ENCODE measurements around the gene PRRT1B.

Gene PRRT1B

DNA sequence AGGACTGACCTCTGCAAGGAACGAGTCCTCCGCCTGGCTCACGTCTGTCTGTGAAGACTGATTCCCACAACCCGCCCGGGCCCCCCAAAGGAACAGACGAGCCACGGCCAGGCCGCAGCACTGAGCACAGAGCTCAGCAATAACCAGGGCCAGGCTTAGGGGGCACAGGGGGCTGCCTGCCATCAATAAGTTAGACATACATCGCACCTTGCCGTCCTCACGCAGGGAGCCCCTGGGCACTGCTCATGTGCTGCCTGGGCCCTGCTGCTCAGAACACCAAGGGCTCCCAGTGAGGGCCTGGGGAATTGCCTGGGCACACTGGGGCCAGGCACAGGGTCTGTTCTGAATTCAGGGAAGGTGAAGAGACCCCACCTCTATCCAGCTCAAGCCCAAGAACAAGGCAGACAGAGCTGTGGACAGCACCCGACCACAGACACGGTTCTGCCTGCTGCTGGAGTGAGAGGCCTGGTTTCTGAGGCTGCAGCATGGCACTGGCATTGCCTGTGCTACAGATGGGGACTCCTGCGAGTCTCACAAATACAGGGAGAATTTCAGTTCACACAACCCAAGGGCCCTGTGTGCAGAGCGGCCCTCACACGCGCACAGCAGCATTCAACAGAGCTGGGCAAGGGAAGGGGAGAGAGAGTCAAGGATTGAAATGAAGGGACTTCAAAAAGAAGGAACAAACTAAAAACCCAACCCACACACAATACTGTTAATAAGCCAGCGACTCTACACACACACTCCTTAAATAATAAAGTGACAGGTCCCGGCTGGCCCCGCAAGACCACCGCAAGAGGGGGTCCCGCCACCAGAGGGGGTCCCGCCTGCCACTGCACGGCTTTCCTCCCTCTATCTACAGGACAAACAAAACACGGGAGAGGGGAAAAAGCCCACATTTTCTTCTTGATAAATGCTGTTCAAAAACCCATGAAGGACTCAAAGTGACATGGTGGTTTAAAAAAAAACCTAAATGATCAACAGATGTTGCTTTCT lies 32.0 kb downstream of the PRRT1B start:
- H3K4me3 ChIP-seq (replicated peaks in 1 of 2; ENCODE audit: low read depth in 2 of 2, low read length in 2 of 2), result no peak overlapping the region
- no peak for DNase-seq (ENCODE audit: low read depth in 2 of 2)
- TF ChIP-seq, protein P1, sequence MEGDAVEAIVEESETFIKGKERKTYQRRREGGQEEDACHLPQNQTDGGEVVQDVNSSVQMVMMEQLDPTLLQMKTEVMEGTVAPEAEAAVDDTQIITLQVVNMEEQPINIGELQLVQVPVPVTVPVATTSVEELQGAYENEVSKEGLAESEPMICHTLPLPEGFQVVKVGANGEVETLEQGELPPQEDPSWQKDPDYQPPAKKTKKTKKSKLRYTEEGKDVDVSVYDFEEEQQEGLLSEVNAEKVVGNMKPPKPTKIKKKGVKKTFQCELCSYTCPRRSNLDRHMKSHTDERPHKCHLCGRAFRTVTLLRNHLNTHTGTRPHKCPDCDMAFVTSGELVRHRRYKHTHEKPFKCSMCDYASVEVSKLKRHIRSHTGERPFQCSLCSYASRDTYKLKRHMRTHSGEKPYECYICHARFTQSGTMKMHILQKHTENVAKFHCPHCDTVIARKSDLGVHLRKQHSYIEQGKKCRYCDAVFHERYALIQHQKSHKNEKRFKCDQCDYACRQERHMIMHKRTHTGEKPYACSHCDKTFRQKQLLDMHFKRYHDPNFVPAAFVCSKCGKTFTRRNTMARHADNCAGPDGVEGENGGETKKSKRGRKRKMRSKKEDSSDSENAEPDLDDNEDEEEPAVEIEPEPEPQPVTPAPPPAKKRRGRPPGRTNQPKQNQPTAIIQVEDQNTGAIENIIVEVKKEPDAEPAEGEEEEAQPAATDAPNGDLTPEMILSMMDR (IDR thresholded peaks at IDR 0.05; ENCODE audit: low read depth, low read length), result no peak

DNA sequence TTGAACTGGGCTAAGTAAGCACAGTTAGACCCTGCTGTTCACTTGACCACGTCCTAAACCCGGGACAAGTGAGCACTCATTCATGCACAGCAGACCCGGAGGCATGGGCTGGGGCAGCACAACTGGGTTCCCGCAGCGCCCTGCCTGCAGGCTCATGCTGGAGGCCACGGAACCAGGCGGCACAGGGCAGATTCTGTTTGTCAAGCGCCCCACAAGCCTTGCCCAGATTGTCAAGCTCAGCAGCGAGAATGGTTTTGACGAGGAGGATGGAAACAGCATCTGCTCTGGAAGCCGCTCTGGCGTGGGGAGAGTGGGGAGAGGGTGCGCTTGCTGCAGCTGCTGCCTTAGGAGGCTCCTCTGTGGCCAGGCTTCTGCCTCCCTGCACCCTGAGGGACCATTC lies 32.7 kb downstream of the PRRT1B start:
- no peak for DNase-seq (ENCODE audit: low read depth in 2 of 2)
- TF ChIP-seq, protein P1 (IDR thresholded peaks at IDR 0.05; ENCODE audit: low read depth, low read length), result no peak
- no peak overlapping the region for H3K4me3 ChIP-seq (replicated peaks in 1 of 2; ENCODE audit: low read depth in 2 of 2, low read length in 2 of 2)

DNA sequence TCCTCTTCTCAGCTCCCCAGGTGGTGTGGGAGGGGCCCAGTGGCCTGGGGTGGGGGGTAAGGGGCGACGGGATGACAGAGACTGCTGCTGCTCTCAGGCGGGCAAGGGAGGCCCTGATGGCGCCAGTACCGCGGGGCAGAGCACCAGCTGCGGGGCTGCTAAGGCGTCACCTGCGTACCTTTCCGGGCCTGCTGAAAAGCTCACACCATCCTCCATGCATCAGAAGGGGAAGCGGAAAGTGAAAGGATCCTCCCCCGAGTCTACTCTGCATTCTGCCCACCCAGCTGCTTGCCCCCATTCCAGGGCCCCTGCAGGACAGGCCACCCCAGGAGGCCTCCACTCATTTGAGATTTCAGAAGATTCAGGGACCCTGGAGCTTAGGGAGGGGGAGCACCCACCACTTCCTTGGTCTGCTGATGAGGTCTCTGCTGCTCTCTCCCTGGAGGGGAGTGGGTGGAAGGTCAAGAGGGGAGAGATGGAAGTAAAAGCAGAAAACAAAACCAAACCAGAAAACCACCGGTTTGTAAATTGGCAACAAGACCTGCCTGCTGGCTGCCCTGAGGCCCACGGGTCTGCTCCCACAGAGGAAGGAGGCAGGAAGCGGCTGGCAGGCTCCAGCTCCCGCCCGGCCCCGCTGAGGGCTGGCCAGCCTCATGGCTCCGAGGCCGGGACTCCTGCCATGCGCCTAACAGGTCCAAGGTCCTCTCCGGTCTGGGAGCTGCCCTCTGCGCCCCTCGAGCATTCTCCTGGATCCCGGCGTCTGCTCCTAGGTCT lies 33.6 kb downstream of the PRRT1B start:
- TF ChIP-seq, protein P1 (IDR thresholded peaks at IDR 0.05; ENCODE audit: low read depth, low read length), result no peak
- no peak for DNase-seq (ENCODE audit: low read depth in 2 of 2)
- H3K4me3 ChIP-seq (replicated peaks in 1 of 2; ENCODE audit: low read depth in 2 of 2, low read length in 2 of 2), result no peak overlapping the region

DNA sequence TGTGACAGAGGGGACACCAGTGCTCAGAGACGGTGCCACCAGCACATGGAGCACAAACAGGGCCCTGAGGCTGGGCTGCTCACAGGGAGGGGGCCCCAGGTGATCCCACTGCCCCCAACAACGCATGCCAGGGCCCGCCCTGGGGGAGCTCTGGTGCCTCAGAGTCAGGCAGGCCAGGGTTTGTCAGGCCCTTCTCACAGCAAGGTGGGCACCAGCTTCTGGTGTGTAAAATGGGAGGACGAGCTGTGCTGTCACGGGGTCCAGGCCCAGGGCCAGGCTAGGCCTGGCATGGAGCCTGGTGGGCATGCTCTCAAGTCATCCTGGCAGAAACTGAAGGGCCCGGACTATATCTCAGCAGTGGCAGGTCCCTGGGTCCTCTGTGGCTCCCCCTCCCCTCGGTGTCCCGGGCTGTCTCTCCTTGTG lies 34.5 kb downstream of the PRRT1B start:
- TF ChIP-seq, protein P1 (IDR thresholded peaks at IDR 0.05; ENCODE audit: low read depth, low read length), result no peak
- no peak for DNase-seq (ENCODE audit: low read depth in 2 of 2)
- H3K4me3 ChIP-seq (replicated peaks in 1 of 2; ENCODE audit: low read depth in 2 of 2, low read length in 2 of 2), result no peak overlapping the region

DNA sequence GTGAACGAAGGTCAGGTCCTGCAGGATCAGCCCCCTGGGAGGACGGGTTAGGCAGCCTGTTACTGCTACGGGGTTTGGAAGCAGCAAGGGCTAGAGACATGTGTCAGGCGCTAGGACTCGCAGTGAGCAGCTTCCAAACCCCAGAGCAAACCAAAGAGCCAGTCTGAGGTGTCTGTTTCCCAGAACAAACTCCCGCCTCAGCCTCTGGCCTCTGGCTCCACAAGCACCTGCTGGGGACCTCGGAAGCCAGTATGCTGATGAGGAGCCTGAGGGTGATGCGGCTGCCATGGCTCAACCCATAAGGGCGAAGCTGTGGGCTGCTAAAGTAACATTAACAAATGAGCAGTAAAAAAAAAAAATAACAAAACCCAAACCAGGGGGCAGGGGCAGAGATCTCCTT lies 35.0 kb downstream of the PRRT1B start:
- no peak overlapping the region for H3K4me3 ChIP-seq (replicated peaks in 1 of 2; ENCODE audit: low read depth in 2 of 2, low read length in 2 of 2)
- DNase-seq (ENCODE audit: low read depth in 2 of 2), result no peak
- TF ChIP-seq, protein P1 (IDR thresholded peaks at IDR 0.05; ENCODE audit: low read depth, low read length), result no peak

DNA sequence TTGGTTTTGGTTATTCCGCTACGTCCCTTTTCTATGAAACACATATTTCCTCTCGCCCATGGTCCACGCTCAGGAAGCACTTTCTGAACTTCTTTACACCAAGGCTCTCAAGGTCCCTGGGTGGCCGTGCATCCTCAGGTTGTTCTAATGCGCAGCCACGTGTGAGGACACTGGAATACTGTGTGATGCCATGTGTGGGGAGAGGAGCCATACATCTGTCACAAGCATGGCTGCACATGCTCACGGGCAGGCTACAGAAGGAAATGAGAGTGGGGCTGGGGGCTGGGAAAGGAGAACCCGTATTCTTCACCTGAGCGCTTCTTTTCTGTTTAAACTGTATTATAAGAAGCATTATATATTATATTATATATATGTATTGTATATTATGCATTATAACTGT lies 36.7 kb downstream of the PRRT1B start:
- no peak for DNase-seq (ENCODE audit: low read depth in 2 of 2)
- TF ChIP-seq, protein P1 (IDR thresholded peaks at IDR 0.05; ENCODE audit: low read depth, low read length), result no peak
- H3K4me3 ChIP-seq (replicated peaks in 1 of 2; ENCODE audit: low read depth in 2 of 2, low read length in 2 of 2), result no peak overlapping the region

All from cardiac fibroblast (primary cell).